Cardiac muscle cell (in vitro differentiated cells and primary cell): Measurements from ENCODE around the gene CFAP20. TPM values are rescaled to one million over a fixed set of nuclear protein-coding genes. Genes with fewer than 3 reads are reported as not detected.

Experiments used
- DNase-seq, 2 donors: peaks; one replicate each; pipeline versions ENCODE4 v3.0.0 to v3.0.0-alpha.2; 2010 to 2017; ENCODE audit warnings: low read depth in 1 of 2, low spot score in 1 of 2
- H3K27ac ChIP-seq: fragments of 200-600 bp; sonication (generic); 2 replicates; pipeline ENCODE4 v1.5.1; 2016
- H3K27me3 ChIP-seq: fragments of 200-600 bp; sonication (generic); 2 replicates; pipeline ENCODE4 v1.6.0; 2016; ENCODE audit warnings: control low read depth
- H3K36me3 ChIP-seq: fragments of 200-600 bp; sonication (generic); 2 replicates; pipeline ENCODE4 v1.5.1; 2016; ENCODE audit warnings: control low read depth
- H3K4me1 ChIP-seq: fragments of 200-600 bp; sonication (generic); 2 replicates; pipeline ENCODE4 v1.8.1; 2017; ENCODE audit warnings: low read depth, mild to moderate bottlenecking, mixed run types
- H3K4me3 ChIP-seq: fragments of 200-600 bp; sonication (generic); 2 replicates; pipeline ENCODE4 v1.5.1; 2016; ENCODE audit warnings: mild to moderate bottlenecking
- H3K9me3 ChIP-seq: fragments of 200-600 bp; sonication (generic); 2 replicates; pipeline ENCODE4 v1.5.1; 2017; ENCODE audit warnings: low read depth, mild to moderate bottlenecking, control low read depth
- polyA plus RNA-seq: library from polyadenylated mRNA; unstranded; fragments of >200 nt; fragmentation: Nextera tagmentation; extraction: Ambion mirVana; gene quantifications from 2 replicates; pipeline ENCODE4 v1.2.1, GENCODE V29; 2016
- total RNA-seq: library from RNA; depleted of rRNA; stranded (reverse); fragments of >200 nt; gene quantifications from 2 replicates; pipeline ENCODE4 v1.2.3, GENCODE V29; 2016
- TF ChIP-seq, protein P1 (sequence below): IDR thresholded peaks from 2 replicates; pipeline ENCODE4 v1.5.1; 2012; ENCODE audit warnings: low read depth, mild to moderate bottlenecking, low read length

CFAP20 gene
- total and polyA plus RNA-seq, 2 experiments from 2014 or later: 137 to 154 TPM

DNA sequence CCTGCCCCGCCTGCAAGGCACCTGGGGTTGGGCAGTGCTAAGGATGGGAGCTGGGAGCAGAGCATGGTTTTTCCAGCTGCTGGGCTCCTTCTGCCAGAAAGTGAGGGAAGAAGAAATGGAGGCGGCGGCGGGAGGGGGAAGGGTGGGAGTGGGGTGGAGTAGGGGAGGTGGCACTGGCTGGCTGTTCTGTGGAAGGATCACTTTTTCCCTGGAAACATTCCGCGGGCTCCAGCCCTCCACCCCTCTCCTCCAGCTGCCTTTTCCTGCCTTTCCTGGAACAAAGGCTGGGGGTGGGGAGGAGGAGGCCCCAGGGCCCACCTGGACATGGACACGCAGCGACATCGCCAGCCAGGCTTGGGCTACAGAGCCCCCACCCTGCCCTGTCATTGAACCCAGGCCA, 41.1 kb downstream of the CFAP20 start:
- TF ChIP-seq, protein P1, sequence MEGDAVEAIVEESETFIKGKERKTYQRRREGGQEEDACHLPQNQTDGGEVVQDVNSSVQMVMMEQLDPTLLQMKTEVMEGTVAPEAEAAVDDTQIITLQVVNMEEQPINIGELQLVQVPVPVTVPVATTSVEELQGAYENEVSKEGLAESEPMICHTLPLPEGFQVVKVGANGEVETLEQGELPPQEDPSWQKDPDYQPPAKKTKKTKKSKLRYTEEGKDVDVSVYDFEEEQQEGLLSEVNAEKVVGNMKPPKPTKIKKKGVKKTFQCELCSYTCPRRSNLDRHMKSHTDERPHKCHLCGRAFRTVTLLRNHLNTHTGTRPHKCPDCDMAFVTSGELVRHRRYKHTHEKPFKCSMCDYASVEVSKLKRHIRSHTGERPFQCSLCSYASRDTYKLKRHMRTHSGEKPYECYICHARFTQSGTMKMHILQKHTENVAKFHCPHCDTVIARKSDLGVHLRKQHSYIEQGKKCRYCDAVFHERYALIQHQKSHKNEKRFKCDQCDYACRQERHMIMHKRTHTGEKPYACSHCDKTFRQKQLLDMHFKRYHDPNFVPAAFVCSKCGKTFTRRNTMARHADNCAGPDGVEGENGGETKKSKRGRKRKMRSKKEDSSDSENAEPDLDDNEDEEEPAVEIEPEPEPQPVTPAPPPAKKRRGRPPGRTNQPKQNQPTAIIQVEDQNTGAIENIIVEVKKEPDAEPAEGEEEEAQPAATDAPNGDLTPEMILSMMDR: no peak
- Histone ChIP-seq H3K4me1 (no peaks in the 10 kb centered on the region), H3K27ac (no peak overlapping the region)

DNA sequence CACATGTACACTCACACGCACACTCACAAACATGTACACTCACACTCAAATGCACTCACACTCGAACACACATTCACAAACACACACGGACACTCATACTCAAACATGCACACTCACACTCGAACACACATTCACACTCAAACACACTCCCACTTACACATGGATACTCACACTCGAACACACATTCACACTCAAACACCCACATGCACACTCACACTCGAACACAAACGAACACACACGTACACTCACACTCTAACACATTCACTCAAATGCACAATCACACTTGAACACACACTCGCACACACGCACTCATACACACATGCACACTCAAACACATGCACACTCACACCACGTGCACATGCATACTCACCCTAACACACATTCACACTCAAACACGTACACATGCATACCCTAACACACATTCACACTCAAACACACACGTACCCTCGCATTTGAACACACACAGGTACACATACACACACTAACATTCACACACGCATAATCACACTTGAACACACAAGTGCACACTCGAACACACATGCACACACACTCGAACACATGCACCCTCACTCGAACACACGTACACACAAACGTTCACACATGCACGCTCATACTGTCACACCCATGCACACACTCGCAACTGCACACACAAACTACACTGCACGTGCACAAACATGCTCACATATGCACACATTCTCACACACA, 41.8 kb downstream of the CFAP20 start:
- TF ChIP-seq, protein P1: no peak
- H3K9me3 ChIP-seq: no peaks in the 10 kb centered on the region
- H3K36me3 ChIP-seq: no peaks in the 10 kb centered on the region
- no peaks in the 10 kb centered on the region for H3K27me3 ChIP-seq
- no peak overlapping the region for H3K4me3 ChIP-seq
- H3K4me1 ChIP-seq: no peaks in the 10 kb centered on the region
- H3K27ac ChIP-seq: no peak overlapping the region
- DNase-seq: no peak

More for the DNA sequence above, 41.1 kb downstream of the CFAP20 start:
- no peaks in the 10 kb centered on the region for H3K27me3 ChIP-seq
- DNase-seq: no peak
- no peaks in the 10 kb centered on the region for H3K36me3 ChIP-seq
- no peaks in the 10 kb centered on the region for H3K9me3 ChIP-seq
- no peak overlapping the region for H3K4me3 ChIP-seq

DNA sequence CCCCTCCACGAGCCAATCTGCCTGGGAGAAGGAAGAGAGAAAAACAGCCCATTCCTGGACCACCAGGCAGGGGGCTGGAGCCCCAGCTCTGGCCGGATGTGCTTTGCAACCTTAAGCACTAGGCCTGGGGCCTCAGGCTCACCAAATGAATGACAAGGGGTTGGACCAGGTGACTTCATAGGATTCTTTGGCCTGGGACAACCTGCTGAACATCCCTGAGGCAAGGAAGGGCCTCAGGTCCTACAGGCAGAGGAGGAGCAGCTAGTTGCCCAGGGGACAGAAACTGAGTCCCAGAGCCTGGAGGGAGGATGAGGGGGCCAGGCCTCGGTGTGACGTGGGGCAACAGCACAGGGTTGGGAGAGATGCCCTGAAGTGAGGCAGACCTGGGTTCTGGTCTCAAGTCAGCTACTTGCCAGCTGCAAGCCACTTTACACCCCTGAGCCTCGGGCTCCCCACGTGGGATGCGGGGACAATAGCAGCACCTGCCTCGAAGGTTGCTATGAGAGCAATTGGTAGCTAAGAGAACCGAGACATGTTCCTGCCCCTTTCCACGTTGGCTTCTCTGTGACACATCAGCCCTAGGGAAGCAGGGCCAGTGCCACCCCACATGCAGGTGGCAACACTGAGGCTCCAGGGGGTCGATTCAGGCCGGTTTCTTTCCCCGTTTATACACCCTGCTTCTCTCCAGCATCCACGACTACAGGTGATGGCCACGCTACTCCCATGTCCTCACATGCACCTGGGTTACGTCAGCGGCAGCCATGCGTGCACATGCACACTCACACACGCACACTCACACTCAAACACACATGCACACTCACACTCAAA, 42.6 kb downstream of the CFAP20 start:
- no peaks in the 10 kb centered on the region for H3K9me3 ChIP-seq
- no peaks in the 10 kb centered on the region for H3K36me3 ChIP-seq
- TF ChIP-seq, protein P1: no peak
- no peaks in the 10 kb centered on the region for H3K4me1 ChIP-seq
- no peaks in the 10 kb centered on the region for H3K27me3 ChIP-seq
- DNase-seq: no peak
- H3K27ac ChIP-seq: peak overlapping the region; percentile 13
- H3K4me3 ChIP-seq: no peak overlapping the region

DNA sequence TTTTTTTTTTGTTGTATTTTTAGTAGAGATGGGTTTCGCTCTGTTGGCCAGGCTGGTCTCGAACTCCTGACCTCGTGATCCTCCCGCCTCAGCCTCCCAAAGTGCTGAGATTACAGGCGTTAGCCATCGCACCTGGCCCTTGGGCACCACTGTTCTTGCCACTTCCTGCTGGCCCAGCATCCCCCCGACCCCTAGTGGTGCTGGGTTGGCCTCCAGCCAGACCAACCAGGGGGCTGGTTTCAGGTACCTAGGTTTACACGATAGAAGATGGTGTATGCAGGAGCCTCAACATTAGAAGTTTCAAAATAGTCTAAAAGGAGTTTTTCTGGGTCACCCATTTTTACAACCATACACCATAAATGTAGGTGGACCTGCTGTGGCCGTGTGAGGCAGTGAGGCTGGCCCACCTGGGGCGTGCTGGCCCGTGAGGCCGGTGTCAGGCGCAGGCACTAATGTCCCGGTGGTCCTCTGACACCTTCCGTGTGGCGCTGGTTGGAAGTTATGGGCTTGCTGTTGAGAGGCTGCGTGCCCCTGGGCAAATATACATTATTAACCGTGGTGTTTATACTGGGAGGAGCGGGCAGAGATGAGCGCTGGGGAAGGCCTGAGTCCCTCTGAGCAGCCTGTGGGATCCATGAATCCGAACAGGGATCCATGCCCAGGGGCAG, 43.5 kb downstream of the CFAP20 start:
- H3K9me3 ChIP-seq: no peaks in the 10 kb centered on the region
- no peak overlapping the region for H3K4me3 ChIP-seq
- no peaks in the 10 kb centered on the region for H3K36me3 ChIP-seq
- no peak overlapping the region for H3K27ac ChIP-seq
- TF ChIP-seq, protein P1: no peak
- no peak for DNase-seq
- H3K4me1 ChIP-seq: no peaks in the 10 kb centered on the region
- H3K27me3 ChIP-seq: no peaks in the 10 kb centered on the region

DNA sequence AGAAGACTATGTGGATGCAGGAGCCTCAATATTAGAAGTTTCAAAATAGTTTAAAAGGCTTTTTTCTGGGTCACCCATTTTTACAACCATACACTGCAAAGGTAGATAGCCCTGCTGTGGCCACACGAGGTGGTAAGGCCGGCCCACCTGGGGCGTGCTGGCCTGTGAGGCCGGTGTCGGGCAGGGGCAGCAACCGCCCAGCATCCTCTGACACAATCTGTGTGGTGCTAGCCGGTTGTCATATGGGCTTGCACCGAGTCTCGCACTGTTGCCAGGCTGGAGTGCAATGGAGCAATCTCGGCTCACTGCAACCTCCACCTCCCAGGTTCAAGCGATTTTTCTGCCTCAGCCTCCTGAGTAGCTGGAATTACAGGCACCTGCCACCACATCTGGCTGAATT, 44.0 kb downstream of the CFAP20 start:
- Histone ChIP-seq H3K27ac (no peak overlapping the region), H3K36me3 (no peaks in the 10 kb centered on the region), H3K9me3 (no peaks in the 10 kb centered on the region), H3K27me3 (no peaks in the 10 kb centered on the region), H3K4me3 (no peak overlapping the region), H3K4me1 (no peaks in the 10 kb centered on the region)
- TF ChIP-seq, protein P1: no peak
- no peak for DNase-seq
